ENCODE results near the gene ELAC2.
"Not testable (repeated sequence)": the region's sequence is repeated elsewhere in the genome, so short reads cannot be mapped to it uniquely, and the experiment has no call there.

ELAC2 gene

GRCh38 chr17:12987120-12987519, 30.7 kb downstream of the ELAC2 start:
- DNase-seq: no peak

- DNase-seq: no peak
These were observed 32.2 kb downstream of the ELAC2 start for GRCh38 chr17:12985431-12986293.

- no peak for DNase-seq
These were observed 33.6 kb downstream of the ELAC2 start for GRCh38 chr17:12983991-12984884.

- no peak for DNase-seq
These were observed 35.6 kb downstream of the ELAC2 start for GRCh38 chr17:12982224-12982623.

GRCh38 chr17:12979826-12980500, 37.9 kb downstream of the ELAC2 start:
- DNase-seq: no peak

- no peak for DNase-seq
These were observed 38.6 kb downstream of the ELAC2 start for GRCh38 chr17:12979246-12979645.

- DNase-seq: not testable (repeated sequence)
These were observed 39.0 kb downstream of the ELAC2 start for GRCh38 chr17:12978787-12979186.

GRCh38 chr17:12977008-12977751, 40.6 kb downstream of the ELAC2 start:
- no peak for DNase-seq

GRCh38 chr17:12974005-12974531, 43.8 kb downstream of the ELAC2 start:
- DNase-seq: no peak

GRCh38 chr17:12973496-12974004, 44.3 kb downstream of the ELAC2 start:
- DNase-seq: no peak

GRCh38 chr17:12967962-12968361, 49.9 kb downstream of the ELAC2 start:
- no peak for DNase-seq

GRCh38 chr17:12966413-12966812, 51.4 kb downstream of the ELAC2 start:
- DNase-seq: no peak

GRCh38 chr17:12965988-12966387, 51.8 kb downstream of the ELAC2 start:
- DNase-seq: no peak

- no peak for DNase-seq
These were observed 53.0 kb downstream of the ELAC2 start for GRCh38 chr17:12964840-12965239.

- DNase-seq: no peak
These were observed 53.7 kb downstream of the ELAC2 start for GRCh38 chr17:12964162-12964561.

- no peak for DNase-seq
These were observed 54.3 kb downstream of the ELAC2 start for GRCh38 chr17:12963505-12963904.

GRCh38 chr17:12961655-12962054, 56.2 kb downstream of the ELAC2 start:
- no peak for DNase-seq

GRCh38 chr17:12959441-12959840, 58.4 kb downstream of the ELAC2 start:
- no peak for DNase-seq

GRCh38 chr17:12958786-12959185, 59.0 kb downstream of the ELAC2 start:
- DNase-seq: no peak

- no peak for DNase-seq
These were observed 62.3 kb downstream of the ELAC2 start for GRCh38 chr17:12955521-12955920.

GRCh38 chr17:12953156-12953555, 64.7 kb downstream of the ELAC2 start:
- no peak for DNase-seq

- DNase-seq: no peak
These were observed 65.8 kb downstream of the ELAC2 start for GRCh38 chr17:12952012-12952411.

Data from effector CD4-positive, alpha-beta T cell (primary cell).